ENCODE data around the gene PIK3AP1. TPM values are rescaled to one million over a fixed set of nuclear protein-coding genes. Genes with fewer than 3 reads are reported as not detected.
"Not testable (repeated sequence)": the region's sequence is repeated elsewhere in the genome, so short reads cannot be mapped to it uniquely, and the experiment has no call there.

The PIK3AP1 gene, protein sequence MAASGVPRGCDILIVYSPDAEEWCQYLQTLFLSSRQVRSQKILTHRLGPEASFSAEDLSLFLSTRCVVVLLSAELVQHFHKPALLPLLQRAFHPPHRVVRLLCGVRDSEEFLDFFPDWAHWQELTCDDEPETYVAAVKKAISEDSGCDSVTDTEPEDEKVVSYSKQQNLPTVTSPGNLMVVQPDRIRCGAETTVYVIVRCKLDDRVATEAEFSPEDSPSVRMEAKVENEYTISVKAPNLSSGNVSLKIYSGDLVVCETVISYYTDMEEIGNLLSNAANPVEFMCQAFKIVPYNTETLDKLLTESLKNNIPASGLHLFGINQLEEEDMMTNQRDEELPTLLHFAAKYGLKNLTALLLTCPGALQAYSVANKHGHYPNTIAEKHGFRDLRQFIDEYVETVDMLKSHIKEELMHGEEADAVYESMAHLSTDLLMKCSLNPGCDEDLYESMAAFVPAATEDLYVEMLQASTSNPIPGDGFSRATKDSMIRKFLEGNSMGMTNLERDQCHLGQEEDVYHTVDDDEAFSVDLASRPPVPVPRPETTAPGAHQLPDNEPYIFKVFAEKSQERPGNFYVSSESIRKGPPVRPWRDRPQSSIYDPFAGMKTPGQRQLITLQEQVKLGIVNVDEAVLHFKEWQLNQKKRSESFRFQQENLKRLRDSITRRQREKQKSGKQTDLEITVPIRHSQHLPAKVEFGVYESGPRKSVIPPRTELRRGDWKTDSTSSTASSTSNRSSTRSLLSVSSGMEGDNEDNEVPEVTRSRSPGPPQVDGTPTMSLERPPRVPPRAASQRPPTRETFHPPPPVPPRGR
- 1 to 10 TPM; 4.3 to 6.6 TPM for total RNA-seq

DNA sequence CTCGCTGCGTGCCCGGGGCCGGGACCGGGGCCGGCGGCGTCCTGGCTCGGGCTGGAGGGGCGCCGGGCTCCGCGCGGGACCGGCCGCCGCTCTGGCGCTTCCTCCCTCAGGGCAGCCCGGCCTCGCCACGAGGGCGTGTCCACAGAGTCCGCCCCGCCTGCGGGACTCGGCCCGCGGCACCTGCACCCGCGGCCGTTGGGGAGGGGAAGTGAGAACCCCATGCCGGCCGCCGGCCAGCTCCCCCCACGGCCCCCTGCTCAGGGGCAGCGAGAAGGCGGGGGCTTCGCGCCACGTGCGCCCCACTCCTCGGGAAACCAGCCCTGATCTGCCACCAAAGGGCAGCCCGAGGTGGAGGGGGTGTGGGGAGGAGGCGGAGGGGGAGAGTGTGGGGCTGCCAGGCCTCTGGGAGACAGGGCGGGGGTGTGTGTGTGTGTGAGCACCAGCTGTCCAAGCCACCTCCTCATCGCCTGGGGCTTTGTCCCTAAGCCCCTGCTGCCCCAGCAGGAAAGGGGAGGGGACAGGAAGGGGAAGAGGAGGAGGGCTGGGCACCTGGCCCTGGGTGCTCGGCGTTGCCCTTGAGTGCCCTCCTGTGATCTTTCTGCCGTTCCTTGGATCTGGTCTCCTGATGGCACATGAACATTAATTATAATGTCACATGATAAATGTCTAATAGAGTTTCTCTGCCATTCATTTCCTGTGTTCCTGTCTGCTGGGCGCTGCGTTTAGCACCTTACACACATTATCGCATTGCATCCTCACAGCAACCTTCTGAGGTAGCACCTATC lies at the start of gene PIK3AP1:
Gene PIK3AP1 (minus strand): TSS at position 93 of the 785 bp plus-strand sequence. CDS start 120 bp downstream, outside the sequence.
- Mint-ChIP-seq H3K4me1 (peaks cover 6% of the 10 kb centered on the region), H3K27me3 (no peaks in the 10 kb centered on the region), H3K4me3 (peak within 1 kb of the TSS; percentile 91), H3K36me3 (ENCODE audit: low read depth) (no peaks in the 10 kb centered on the region), H3K27ac (peak within 1 kb of the TSS; percentile 78), H3K9me3 (no peaks in the 10 kb centered on the region)
- ATAC-seq (replicated peaks), result peak; percentile 90

DNA sequence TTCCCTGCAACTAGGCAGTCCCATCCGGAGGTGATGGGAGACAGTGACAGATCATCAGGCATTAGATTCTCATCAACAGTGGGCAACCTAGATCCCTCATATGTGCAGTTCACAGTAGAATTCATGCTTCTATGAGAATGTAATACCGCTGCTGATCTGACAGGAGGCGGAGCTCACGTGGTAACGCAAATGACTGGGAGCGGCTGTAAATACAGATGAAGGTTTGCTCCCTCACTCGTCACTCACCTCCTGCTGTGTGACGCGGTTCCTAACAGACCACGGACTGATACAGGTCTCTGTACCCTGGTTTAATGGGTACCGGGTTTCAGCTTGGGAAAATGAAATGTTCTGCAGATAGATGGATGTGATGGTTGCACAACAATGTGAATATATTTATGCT lies 47.8 kb upstream of the PIK3AP1 start:
- no peak overlapping the region for H3K4me3 Mint-ChIP-seq
- H3K27me3 Mint-ChIP-seq, result peaks cover 4% of the 10 kb centered on the region
- H3K27ac Mint-ChIP-seq, result no peak overlapping the region
- peaks cover 3% of the 10 kb centered on the region for H3K9me3 Mint-ChIP-seq
- H3K36me3 Mint-ChIP-seq (ENCODE audit: low read depth), result no peaks in the 10 kb centered on the region
- no peak for ATAC-seq (replicated peaks)
- peaks cover 4% of the 10 kb centered on the region for H3K4me1 Mint-ChIP-seq

DNA sequence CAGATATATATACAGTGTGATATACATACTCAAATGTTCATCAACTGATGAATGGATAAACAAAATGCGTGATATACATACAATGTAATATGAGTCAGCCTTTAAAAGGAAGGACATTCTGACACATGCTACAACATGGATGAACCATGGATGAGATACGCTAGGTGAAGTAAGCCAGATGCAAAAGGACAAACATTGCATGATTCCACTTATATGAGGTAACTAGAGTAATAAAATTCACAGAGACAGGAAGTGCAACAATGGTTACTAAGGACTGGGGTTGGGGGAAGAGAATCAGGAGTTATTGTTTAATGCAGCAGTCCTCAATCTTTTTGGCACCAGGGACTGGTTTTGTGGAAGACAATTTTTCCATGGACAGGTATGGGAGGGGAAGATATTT lies 47.3 kb upstream of the PIK3AP1 start:
- H3K4me1 Mint-ChIP-seq, result peaks cover 4% of the 10 kb centered on the region
- no peak overlapping the region for H3K4me3 Mint-ChIP-seq
- H3K9me3 Mint-ChIP-seq, result peaks cover 2% of the 10 kb centered on the region

DNA sequence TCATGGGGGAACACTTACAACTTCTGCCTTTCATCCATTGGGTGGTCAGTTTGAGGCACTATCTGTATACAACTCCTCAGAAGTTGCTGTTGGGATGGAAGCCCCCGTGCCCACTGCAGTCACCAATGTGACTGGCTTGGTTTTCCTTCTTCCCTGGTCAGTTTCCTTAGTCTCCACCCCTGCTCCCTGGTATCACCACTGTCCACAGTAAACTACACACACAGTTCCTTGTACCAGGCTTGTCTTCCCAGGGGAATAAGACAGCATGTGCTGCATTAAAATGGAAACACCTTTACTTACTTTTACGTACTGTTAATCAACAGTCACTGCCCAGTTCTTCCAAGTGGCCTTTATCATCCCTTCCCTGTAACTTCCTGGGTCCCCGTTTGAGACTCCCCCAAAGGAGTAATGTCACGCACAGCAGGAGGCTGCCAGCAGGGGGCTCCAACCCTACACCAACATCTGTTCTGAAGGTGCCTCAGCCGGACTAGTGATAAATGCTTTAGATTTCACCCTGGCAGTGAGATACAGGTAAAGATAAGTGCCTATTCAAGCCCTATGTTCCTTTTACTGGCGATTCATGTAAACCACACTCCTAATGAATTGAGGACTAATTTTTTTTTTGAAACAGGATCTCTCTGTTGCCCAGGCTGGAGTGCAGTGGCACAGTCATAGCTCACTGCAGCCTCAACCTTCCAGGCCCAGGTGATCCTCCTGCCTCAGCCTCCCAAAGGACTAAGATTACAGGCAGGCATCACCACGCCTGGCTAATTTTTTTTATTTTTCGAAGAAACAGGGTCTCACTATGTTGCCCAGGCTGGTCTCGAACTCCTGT lies 45.3 kb upstream of the PIK3AP1 start:
- Mint-ChIP-seq H3K9me3 (no peaks in the 10 kb centered on the region), H3K27ac (no peak overlapping the region), H3K27me3 (peaks cover 4% of the 10 kb centered on the region), H3K36me3 (ENCODE audit: low read depth) (no peaks in the 10 kb centered on the region), H3K4me1 (peaks cover 4% of the 10 kb centered on the region), H3K4me3 (no peak overlapping the region)
- ATAC-seq (replicated peaks), result peak; percentile 86

More for the DNA sequence above, 47.3 kb upstream of the PIK3AP1 start:
- Mint-ChIP-seq H3K36me3 (ENCODE audit: low read depth) (no peaks in the 10 kb centered on the region), H3K27ac (no peak overlapping the region), H3K27me3 (peaks cover 4% of the 10 kb centered on the region)
- ATAC-seq (replicated peaks), result no peak

DNA sequence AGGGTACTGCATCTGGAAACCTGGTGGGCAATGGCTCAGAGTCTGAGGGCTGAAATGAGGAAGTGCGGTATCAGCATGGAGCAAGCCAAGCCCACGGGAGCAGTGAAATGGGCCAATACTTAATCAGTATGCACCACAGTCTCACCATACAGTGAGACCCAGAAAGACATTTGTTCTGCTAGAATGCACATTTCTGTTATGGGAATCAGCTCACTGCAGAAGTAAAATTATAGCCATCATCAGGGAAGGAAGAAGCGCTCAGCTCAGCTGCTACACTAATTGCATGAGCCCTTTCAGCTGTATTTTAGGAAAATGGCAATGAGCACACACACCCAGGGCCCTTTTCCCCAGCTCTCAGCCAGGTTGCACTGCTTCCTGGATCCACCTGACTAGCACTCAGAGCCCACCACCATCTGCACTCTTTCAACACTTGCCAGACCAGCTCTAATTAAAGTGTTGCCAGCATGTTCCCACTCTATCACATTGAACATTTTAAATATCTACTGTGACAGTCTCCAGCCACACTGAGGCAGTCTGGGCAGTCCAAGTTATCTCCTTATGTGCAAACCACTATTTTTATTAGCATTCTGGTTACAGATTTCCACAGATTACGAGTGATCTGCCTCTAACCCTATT lies 44.2 kb upstream of the PIK3AP1 start:
- H3K4me1 Mint-ChIP-seq, result peaks cover 4% of the 10 kb centered on the region
- peaks cover 4% of the 10 kb centered on the region for H3K27me3 Mint-ChIP-seq
- ATAC-seq (replicated peaks), result no peak
- H3K36me3 Mint-ChIP-seq (ENCODE audit: low read depth), result no peaks in the 10 kb centered on the region
- no peak overlapping the region for H3K4me3 Mint-ChIP-seq
- H3K27ac Mint-ChIP-seq, result no peak overlapping the region
- no peaks in the 10 kb centered on the region for H3K9me3 Mint-ChIP-seq

DNA sequence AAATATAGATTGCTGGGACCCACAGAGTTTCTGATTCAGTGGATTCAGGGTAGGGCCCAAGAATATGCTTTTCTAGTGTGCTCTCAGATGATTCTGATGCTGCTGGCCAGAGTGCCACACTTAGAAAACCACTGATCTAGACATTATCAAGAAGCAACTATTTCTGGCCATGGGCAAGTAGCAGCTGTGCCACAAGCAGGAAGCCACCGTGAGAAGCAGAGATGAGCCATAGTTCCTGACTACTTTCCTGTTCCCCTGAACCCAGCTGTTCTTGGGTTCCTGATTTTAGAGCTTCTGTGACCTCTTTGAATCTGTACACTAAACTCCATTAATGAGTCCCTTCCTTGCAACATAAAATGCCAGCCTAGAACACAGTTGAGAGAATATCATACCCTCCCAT lies 38.1 kb upstream of the PIK3AP1 start:
- H3K36me3 Mint-ChIP-seq (ENCODE audit: low read depth), result no peaks in the 10 kb centered on the region
- ATAC-seq (replicated peaks), result no peak
- H3K4me3 Mint-ChIP-seq, result no peak overlapping the region
- H3K9me3 Mint-ChIP-seq, result no peaks in the 10 kb centered on the region
- H3K27me3 Mint-ChIP-seq, result no peaks in the 10 kb centered on the region
- no peak overlapping the region for H3K27ac Mint-ChIP-seq
- H3K4me1 Mint-ChIP-seq, result no peaks in the 10 kb centered on the region

DNA sequence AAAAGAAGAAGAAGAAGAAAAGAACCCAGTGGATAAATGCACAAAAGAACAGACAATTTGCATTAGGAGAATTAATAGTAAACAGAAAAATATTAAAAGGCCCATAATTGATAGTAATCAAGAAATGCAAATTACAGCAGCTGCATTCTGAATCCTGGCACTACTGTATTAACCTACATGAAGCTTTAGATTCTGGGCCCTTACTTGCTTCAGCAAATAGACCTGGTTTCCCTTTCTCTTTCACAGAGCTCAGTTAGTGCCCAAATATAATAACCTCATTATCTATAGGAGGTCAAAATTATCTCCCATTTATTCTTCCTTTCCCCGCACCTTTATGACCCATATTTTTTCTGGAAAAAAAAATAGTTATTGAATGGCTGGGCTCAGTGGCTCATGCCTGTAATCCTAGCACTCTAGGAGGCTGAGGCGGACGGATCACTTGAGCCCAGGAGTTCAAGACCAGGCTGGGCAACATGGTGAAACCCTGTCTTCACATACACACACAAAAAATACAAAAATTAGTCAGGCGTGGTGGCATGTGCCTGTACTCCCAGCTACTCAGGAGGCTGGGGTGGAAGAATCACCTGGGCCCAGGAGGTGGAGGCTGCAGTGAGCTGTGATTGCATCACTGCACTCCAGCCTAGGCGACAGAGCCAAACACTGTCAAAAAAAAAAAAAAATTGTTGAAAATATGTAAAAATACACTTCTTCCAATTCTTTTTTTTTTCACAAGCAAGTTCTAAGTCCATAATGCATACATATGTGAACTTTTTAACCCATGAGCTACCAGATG lies 36.0 kb upstream of the PIK3AP1 start:
- no peak for ATAC-seq (replicated peaks)
- no peak overlapping the region for H3K4me3 Mint-ChIP-seq
- no peaks in the 10 kb centered on the region for H3K4me1 Mint-ChIP-seq

DNA sequence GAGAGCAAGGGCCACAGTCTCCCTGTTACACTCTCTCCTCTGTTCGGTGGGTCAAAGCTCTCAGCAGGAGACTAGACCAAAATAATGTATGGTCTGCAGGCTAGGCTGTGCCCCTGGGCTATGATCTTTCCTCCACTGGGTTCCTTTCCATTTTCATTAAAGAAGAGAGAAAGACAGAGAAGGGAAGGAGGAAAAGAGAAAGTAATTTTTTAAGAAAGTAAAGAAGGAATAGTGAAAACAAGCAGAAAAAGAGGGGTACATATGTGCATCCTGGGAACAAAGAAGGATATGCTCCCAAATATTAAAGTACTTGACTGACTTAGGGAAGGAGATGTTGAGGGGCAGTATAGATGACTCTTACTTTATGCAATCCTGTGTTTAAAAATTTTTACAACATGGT lies 33.6 kb upstream of the PIK3AP1 start:
- Mint-ChIP-seq H3K27me3 (no peaks in the 10 kb centered on the region), H3K9me3 (no peaks in the 10 kb centered on the region), H3K4me1 (no peaks in the 10 kb centered on the region), H3K36me3 (ENCODE audit: low read depth) (no peaks in the 10 kb centered on the region), H3K27ac (no peak overlapping the region), H3K4me3 (no peak overlapping the region)
- ATAC-seq (replicated peaks), result no peak

More for the DNA sequence above, 36.0 kb upstream of the PIK3AP1 start:
- no peaks in the 10 kb centered on the region for H3K27me3 Mint-ChIP-seq
- no peak overlapping the region for H3K27ac Mint-ChIP-seq
- no peaks in the 10 kb centered on the region for H3K9me3 Mint-ChIP-seq
- H3K36me3 Mint-ChIP-seq (ENCODE audit: low read depth), result no peaks in the 10 kb centered on the region

DNA sequence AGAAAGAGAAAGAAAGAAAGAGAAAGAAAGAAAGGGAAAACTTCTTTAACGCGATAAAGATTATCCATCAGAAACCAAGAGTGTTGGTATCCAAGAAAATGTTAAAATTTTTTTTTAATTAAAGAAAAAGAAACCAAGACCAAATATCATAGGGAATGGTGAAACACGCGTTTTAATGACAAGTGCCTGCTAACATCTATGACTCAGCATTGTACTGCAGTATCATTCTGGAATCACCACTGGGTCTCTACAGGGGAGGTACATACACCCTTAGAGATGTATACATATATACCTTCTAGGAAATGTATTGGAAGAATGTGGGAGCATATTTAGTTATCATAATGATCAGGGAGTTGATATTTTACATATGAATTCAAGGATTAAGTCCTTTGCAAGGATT lies 32.1 kb upstream of the PIK3AP1 start:
- ATAC-seq (replicated peaks), result no peak
- Mint-ChIP-seq H3K9me3 (no peaks in the 10 kb centered on the region), H3K4me3 (no peak overlapping the region), H3K27ac (no peak overlapping the region), H3K4me1 (peaks cover 6% of the 10 kb centered on the region), H3K36me3 (ENCODE audit: low read depth) (no peaks in the 10 kb centered on the region), H3K27me3 (no peaks in the 10 kb centered on the region)

DNA sequence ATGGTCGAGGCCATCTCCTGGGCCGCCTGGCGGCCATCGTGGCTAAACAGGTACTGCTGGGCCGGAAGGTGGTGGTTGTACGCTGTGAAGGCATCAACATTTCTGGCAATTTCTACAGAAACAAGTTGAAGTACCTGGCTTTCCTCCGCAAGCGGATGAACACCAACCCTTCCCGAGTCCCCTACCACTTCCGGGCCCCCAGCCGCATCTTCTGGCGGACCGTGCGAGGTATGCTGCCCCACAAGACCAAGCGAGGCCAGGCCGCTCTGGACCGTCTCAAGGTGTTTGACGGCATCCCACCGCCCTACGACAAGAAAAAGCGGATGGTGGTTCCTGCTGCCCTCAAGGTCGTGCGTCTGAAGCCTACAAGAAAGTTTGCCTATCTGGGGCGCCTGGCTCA lies 30.0 kb upstream of the PIK3AP1 start:
- H3K27ac Mint-ChIP-seq; H3K9me3 Mint-ChIP-seq; H3K4me1 Mint-ChIP-seq; H3K4me3 Mint-ChIP-seq; ATAC-seq (replicated peaks); H3K27me3 Mint-ChIP-seq; H3K36me3 Mint-ChIP-seq (ENCODE audit: low read depth): not testable (repeated sequence)

DNA sequence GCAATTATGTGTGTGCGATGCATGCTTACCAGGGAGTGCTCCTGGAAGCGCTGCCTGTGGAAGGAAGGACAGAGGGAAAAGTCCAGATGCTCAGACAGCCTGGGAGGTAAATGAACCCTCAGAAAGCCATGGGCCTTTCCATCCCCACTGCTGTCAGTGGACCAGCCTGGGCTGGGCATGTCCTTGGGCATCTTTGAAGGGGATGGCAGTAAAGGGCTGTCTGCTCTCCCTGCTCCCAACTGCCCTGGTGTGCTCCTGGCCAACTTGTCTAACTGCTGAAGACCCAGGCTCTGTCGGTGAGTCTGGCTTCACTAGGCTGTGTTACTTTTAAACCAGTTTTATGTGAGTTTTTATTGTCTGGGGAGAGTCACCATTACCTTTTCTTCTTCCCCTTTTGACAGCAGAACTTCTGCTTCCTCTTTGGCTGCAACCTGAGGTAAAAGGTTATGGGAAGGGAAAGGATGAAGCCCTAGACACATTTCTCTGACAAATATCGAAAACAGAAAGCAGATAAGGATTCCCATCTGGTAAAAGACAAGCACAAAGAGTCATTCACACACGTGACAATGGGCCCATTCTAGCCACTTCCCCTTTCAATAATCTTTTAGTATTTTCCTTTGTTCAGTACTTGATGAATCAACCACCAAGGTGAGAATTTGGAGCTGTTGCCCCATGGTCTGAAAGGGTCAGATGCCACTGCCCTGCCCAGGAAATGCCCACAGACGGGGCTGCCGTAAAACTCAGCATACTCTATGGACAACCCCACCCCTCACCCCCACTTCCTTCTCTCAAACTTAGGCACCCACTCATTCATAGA lies 27.6 kb upstream of the PIK3AP1 start:
- Mint-ChIP-seq H3K4me3 (no peak overlapping the region), H3K4me1 (peaks cover 11% of the 10 kb centered on the region), H3K27me3 (no peaks in the 10 kb centered on the region), H3K27ac (no peak overlapping the region), H3K36me3 (ENCODE audit: low read depth) (no peaks in the 10 kb centered on the region), H3K9me3 (no peaks in the 10 kb centered on the region)
- ATAC-seq (replicated peaks), result peak; percentile 89

DNA sequence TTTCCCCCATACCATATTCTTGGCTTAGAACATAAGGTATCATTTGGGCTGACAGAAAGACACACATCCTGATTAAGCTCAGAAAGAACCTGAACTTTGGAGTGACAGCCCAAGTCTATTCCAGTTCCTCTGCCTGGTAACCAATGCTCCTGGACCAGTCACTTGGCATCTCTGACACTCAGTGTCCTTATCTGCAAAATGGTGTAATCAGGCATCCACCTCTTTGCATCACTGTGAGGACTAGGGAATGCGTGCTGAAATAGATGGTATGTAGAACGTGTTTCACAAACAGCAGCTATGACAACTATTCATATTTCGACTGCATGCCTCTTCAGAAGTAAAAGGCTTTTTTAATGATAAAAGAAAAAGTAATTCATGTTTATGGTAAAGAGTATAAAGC lies 26.2 kb upstream of the PIK3AP1 start:
- H3K36me3 Mint-ChIP-seq (ENCODE audit: low read depth), result no peaks in the 10 kb centered on the region
- ATAC-seq (replicated peaks), result no peak
- no peaks in the 10 kb centered on the region for H3K9me3 Mint-ChIP-seq
- peaks cover 11% of the 10 kb centered on the region for H3K4me1 Mint-ChIP-seq
- H3K27ac Mint-ChIP-seq, result no peak overlapping the region
- no peaks in the 10 kb centered on the region for H3K27me3 Mint-ChIP-seq
- H3K4me3 Mint-ChIP-seq, result no peak overlapping the region

Measured in activated T-helper 17 cell treated with anti-CD3 and anti-CD28 coated beads, Interleukin-2, amount 50 U/mL, for 72 hours (primary cell).